Brain microvascular endothelial cell (primary cell): Measurements from ENCODE around the gene BMP5.

Source experiments
- DNase-seq: peaks from one replicate; pipeline ENCODE4 v3.0.0-alpha.2; 2020
- H3K27ac ChIP-seq: fragments of 250-450 bp; sonication (Bioruptor Pico); 2 replicates; pipeline ENCODE4 v1.5.1; 2020; ENCODE audit warnings: mild to moderate bottlenecking, moderate library complexity
- H3K27me3 ChIP-seq: fragments of 250-450 bp; sonication (Bioruptor Pico); replicated peaks from 2 replicates; pipeline ENCODE4 v1.5.1; 2020; ENCODE audit warnings: mild to moderate bottlenecking
- H3K36me3 ChIP-seq: fragments of 250-450 bp; sonication (Bioruptor Pico); replicated peaks from 2 replicates; pipeline ENCODE4 v1.5.1; 2020; ENCODE audit warnings: mild to moderate bottlenecking
- H3K4me3 ChIP-seq: 2 replicates; pipeline ENCODE4 v1.5.1; 2011; ENCODE audit warnings: low read depth, mild to moderate bottlenecking, control low read depth, low read length, moderate library complexity
- CTCF ChIP-seq: IDR thresholded peaks from 2 replicates; pipeline ENCODE4 v1.5.1; 2011; ENCODE audit warnings: low read depth, mild to moderate bottlenecking, moderate library complexity, low read length, control low read depth, inconsistent platforms; ENCODE audit errors: missing control alignments
- in situ Hi-C: cut with HindIII; loops from 2 replicates; pipeline ENCODE4 v1.10.0; 2017; ENCODE audit warnings: low sequenced_read_pairs, low pct_ligation_motif_present

BMP5 gene

GRCh38 chr6:55882718-55883569 lies 7.6 kb upstream of the BMP5 start:
- H3K4me3 ChIP-seq, result no peak overlapping the region
- peak overlapping the region; percentile 78 for H3K27ac ChIP-seq
- in situ Hi-C loops, result no loop called here
- no peak for TF ChIP-seq CTCF
- no peaks in the 10 kb centered on the region for H3K27me3 ChIP-seq
- no peaks in the 10 kb centered on the region for H3K36me3 ChIP-seq
- DNase-seq, result peak; percentile 84

GRCh38 chr6:55877283-55877682 lies 1.9 kb upstream of the BMP5 start:
- no peak overlapping the region for H3K4me3 ChIP-seq
- in situ Hi-C loops, result no loop called here
- H3K27ac ChIP-seq, result no peak overlapping the region
- H3K27me3 ChIP-seq, result no peaks in the 10 kb centered on the region
- TF ChIP-seq CTCF, result no peak
- H3K36me3 ChIP-seq, result no peaks in the 10 kb centered on the region
- no peak for DNase-seq

GRCh38 chr6:55874316-55874715 lies 1.1 kb downstream of the BMP5 start:
- no peak for DNase-seq
- Histone ChIP-seq H3K36me3 (no peaks in the 10 kb centered on the region), H3K27me3 (no peaks in the 10 kb centered on the region), H3K27ac (no peak overlapping the region), H3K4me3 (no peak overlapping the region)
- in situ Hi-C loops, result no loop called here
- no peak for TF ChIP-seq CTCF

GRCh38 chr6:55872866-55873265 lies 2.5 kb downstream of the BMP5 start:
- no peak for TF ChIP-seq CTCF
- Histone ChIP-seq H3K4me3 (no peak overlapping the region), H3K27ac (no peak overlapping the region), H3K36me3 (no peaks in the 10 kb centered on the region), H3K27me3 (no peaks in the 10 kb centered on the region)
- in situ Hi-C loops, result no loop called here
- DNase-seq, result no peak

- no peak for DNase-seq
- in situ Hi-C loops, result no loop called here
- Histone ChIP-seq H3K36me3 (no peaks in the 10 kb centered on the region), H3K27me3 (no peaks in the 10 kb centered on the region), H3K27ac (no peak overlapping the region), H3K4me3 (no peak overlapping the region)
- no peak for TF ChIP-seq CTCF
Observed at GRCh38 chr6:55870181-55870813, 5.1 kb downstream of the BMP5 start.
